ENCODE measurements around the gene SFMBT2.

DNA sequence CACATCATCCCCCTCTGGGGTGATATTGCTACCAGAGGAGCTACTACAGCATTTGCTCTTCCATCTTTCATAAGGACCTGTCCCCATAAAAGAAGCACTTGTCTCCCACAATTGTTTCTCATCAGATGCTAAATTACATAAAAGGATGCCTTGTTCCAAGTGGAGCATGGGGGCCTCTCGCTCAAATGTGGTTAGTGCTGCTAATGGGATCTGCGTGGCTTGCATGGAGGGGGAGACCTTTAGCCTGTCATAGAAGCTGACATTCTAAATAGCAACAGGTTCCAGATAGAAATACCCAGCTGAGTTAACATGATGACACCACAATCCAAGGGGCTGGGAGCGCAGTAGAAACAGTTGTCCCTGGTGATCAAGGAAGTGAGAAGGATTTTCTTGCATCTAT is 257.9 kb downstream of the SFMBT2 start:
- TF ChIP-seq, protein P1, sequence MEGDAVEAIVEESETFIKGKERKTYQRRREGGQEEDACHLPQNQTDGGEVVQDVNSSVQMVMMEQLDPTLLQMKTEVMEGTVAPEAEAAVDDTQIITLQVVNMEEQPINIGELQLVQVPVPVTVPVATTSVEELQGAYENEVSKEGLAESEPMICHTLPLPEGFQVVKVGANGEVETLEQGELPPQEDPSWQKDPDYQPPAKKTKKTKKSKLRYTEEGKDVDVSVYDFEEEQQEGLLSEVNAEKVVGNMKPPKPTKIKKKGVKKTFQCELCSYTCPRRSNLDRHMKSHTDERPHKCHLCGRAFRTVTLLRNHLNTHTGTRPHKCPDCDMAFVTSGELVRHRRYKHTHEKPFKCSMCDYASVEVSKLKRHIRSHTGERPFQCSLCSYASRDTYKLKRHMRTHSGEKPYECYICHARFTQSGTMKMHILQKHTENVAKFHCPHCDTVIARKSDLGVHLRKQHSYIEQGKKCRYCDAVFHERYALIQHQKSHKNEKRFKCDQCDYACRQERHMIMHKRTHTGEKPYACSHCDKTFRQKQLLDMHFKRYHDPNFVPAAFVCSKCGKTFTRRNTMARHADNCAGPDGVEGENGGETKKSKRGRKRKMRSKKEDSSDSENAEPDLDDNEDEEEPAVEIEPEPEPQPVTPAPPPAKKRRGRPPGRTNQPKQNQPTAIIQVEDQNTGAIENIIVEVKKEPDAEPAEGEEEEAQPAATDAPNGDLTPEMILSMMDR (IDR thresholded peaks at IDR 0.05) = no peak
- TF ChIP-seq POLR2A (IDR thresholded peaks at IDR 0.05) = no peak
